DOHH2 (cell line): ENCODE measurements around the gene SCRN2.

Source experiments
- H3F3A ChIP-seq: fragments of 200-600 bp; sonication (generic), shearing (Covaris generic); 2 replicates; pipeline ENCODE4 v1.6.0; 2016; ENCODE audit warnings: antibody characterized with exemption, mild to moderate bottlenecking; ENCODE audit not compliant: control insufficient read depth, insufficient read depth
- H3K27ac ChIP-seq: fragments of 200-600 bp; sonication (generic); 2 replicates; pipeline ENCODE4 v1.5.1; 2014; ENCODE audit warnings: low read depth, mild to moderate bottlenecking, low read length, moderate library complexity
- H3K27me3 ChIP-seq: fragments of 200-600 bp; sonication (generic); 2 replicates; pipeline ENCODE4 v1.6.1; 2014; ENCODE audit warnings: mild to moderate bottlenecking, low read length, mixed read lengths; ENCODE audit not compliant: control insufficient read depth
- H3K36me3 ChIP-seq: fragments of 200-600 bp; sonication (generic); 2 replicates; pipeline ENCODE4 v1.6.1; 2014; ENCODE audit warnings: mild to moderate bottlenecking, low read length, moderate library complexity, mixed read lengths; ENCODE audit not compliant: control insufficient read depth
- H3K4me1 ChIP-seq: fragments of 200-600 bp; sonication (generic); 2 replicates; pipeline ENCODE4 v1.6.1; 2014; ENCODE audit warnings: mild to moderate bottlenecking, low read length, mixed read lengths; ENCODE audit not compliant: control insufficient read depth
- H3K4me2 ChIP-seq: fragments of 200-600 bp; sonication (generic); 2 replicates; pipeline ENCODE4 v1.6.0; 2014; ENCODE audit warnings: mild to moderate bottlenecking, low read length, moderate library complexity
- H3K4me3 ChIP-seq: fragments of 200-600 bp; sonication (generic); 2 replicates; pipeline ENCODE4 v1.5.1; 2014; ENCODE audit warnings: mild to moderate bottlenecking, low read length, mixed read lengths
- H3K79me2 ChIP-seq: fragments of 200-600 bp; sonication (generic); 2 replicates; pipeline ENCODE4 v1.6.1; 2014; ENCODE audit warnings: mild to moderate bottlenecking, low read length, mixed read lengths; ENCODE audit not compliant: control insufficient read depth
- H3K9me2 ChIP-seq: fragments of 200-600 bp; sonication (generic); replicated peaks from 2 replicates; pipeline ENCODE4 v1.6.1; 2014; ENCODE audit warnings: mild to moderate bottlenecking, low read length, mixed read lengths; ENCODE audit not compliant: control insufficient read depth
- H3K9me3 ChIP-seq: fragments of 200-600 bp; sonication (generic); 2 replicates; pipeline ENCODE4 v1.6.1; 2014; ENCODE audit warnings: antibody characterized with exemption, low read length, mixed read lengths; ENCODE audit not compliant: control insufficient read depth, insufficient read depth
- H4K20me1 ChIP-seq: fragments of 200-600 bp; sonication (generic); 2 replicates; pipeline ENCODE4 v1.6.0; 2014; ENCODE audit warnings: low read depth, mild to moderate bottlenecking, antibody characterized with exemption, low read length, moderate library complexity; ENCODE audit not compliant: control insufficient read depth, insufficient read depth
- EZH2phosphoT487 ChIP-seq: fragments of 200-600 bp; sonication (generic); IDR thresholded peaks from 2 replicates; pipeline ENCODE4 v1.6.1; 2017; ENCODE audit warnings: borderline replicate concordance, mild to moderate bottlenecking, antibody characterized with exemption, low read length, moderate library complexity, mixed read lengths
- TF ChIP-seq, protein P1 (sequence below): fragments of 200-600 bp; sonication (generic); IDR thresholded peaks from one replicate; pipeline ENCODE4 v1.5.1; 2014; ENCODE audit warnings: antibody characterized with exemption, mild to moderate bottlenecking, low read depth, low read length; ENCODE audit not compliant: poor library complexity, severe bottlenecking

Gene SCRN2

DNA sequence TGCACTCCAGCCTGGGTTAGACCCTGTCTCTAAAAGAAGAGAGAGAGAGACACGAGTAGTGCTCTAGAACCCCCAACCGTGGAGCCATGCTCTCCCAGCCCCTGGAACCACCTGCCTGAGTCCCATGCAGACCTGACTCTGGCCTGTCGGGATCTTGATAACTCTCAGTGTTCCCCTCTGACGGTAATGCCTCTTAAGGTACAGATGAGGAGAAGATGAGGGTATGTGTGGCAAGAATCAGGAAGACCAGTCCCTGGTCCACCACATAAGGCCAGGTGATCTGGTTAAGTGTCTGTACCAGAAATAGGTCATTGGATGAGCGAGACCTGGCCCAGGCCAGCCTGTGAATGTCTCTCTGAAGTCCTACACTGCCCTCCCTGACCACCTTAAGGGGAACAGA is 37.9 kb downstream of the SCRN2 start:
- TF ChIP-seq, protein P1, sequence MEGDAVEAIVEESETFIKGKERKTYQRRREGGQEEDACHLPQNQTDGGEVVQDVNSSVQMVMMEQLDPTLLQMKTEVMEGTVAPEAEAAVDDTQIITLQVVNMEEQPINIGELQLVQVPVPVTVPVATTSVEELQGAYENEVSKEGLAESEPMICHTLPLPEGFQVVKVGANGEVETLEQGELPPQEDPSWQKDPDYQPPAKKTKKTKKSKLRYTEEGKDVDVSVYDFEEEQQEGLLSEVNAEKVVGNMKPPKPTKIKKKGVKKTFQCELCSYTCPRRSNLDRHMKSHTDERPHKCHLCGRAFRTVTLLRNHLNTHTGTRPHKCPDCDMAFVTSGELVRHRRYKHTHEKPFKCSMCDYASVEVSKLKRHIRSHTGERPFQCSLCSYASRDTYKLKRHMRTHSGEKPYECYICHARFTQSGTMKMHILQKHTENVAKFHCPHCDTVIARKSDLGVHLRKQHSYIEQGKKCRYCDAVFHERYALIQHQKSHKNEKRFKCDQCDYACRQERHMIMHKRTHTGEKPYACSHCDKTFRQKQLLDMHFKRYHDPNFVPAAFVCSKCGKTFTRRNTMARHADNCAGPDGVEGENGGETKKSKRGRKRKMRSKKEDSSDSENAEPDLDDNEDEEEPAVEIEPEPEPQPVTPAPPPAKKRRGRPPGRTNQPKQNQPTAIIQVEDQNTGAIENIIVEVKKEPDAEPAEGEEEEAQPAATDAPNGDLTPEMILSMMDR: no peak
- Histone ChIP-seq H3K27ac (no peak overlapping the region), H3K27me3 (peaks cover 8% of the 10 kb centered on the region; the same call in 1 of the 2 replicates), H4K20me1 (no peaks in the 10 kb centered on the region), H3F3A (no peaks in the 10 kb centered on the region), H3K4me1 (no peaks in the 10 kb centered on the region), H3K9me3 (no peaks in the 10 kb centered on the region), H3K36me3 (peaks cover 3% of the 10 kb centered on the region; the same call in 1 of the 2 replicates), H3K9me2 (no peaks in the 10 kb centered on the region), H3K79me2 (no peaks in the 10 kb centered on the region), H3K4me2 (no peak overlapping the region), H3K4me3 (no peak overlapping the region)

DNA sequence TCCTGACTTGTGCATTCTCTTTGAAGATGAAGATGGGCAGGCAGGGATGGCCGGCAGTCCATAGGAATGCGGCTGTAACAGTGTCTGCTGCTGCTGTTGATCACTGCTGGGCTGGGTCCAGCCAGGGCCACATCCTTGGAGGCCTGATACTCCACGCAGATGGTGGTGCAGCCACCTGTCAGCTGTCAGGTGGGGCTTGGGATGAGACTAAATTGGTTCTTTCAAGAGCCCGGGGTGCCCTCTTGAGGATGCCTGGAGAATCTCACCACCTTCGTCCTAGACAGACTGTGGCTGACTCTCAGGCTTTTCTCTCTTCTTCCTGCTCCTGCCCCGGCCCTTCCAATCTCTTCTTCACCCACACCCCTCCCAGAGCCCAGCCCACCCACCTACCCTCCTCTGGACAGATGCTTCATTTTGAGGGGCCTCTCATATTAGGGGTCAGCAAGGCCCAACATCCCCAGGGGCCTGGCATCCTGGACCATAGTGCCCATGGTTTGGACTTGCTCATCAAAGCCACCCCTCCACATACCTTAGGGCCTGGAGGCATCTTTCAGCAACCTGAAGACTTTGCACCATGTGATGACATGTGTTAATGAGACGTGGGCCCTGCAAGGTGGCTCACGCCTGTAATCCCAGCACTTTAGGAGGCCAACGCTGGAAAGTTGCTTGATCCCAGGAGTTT is 38.6 kb downstream of the SCRN2 start:
- no peak overlapping the region for H3K27ac ChIP-seq
- no peaks in the 10 kb centered on the region for H4K20me1 ChIP-seq
- H3K36me3 ChIP-seq: peaks cover 2% of the 10 kb centered on the region; the same call in 1 of the 2 replicates
- peaks cover 8% of the 10 kb centered on the region; the same call in 1 of the 2 replicates for H3K27me3 ChIP-seq
- H3K9me2 ChIP-seq: no peaks in the 10 kb centered on the region
- H3K4me3 ChIP-seq: no peak overlapping the region
- TF ChIP-seq EZH2phosphoT487: no peak
- TF ChIP-seq, protein P1: peak; percentile 73
- no peaks in the 10 kb centered on the region for H3K4me1 ChIP-seq
- no peaks in the 10 kb centered on the region for H3K9me3 ChIP-seq
- H3F3A ChIP-seq: no peaks in the 10 kb centered on the region
- no peak overlapping the region for H3K4me2 ChIP-seq
- no peaks in the 10 kb centered on the region for H3K79me2 ChIP-seq

DNA sequence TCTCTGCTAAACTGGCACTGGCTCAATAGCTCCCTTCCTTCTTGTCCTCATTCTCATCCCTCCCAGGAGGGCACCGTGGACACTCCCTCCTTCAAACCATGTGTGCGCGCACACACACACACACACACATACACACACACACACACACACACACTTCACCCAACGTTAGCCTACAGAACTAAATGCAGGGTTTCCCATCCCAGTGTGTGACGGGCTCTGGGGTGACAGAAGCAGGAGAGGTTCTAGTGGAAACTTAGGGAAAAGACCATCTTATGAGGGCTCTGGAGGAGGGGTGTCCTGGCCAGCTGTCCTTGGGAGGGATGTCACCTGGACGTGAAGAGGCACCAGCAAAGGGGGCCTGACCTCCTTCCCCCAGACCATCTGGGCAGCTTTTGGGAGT is 39.2 kb downstream of the SCRN2 start:
- no peaks in the 10 kb centered on the region for H3K79me2 ChIP-seq
- H3K9me2 ChIP-seq: no peaks in the 10 kb centered on the region
- H3K4me2 ChIP-seq: no peak overlapping the region
- no peaks in the 10 kb centered on the region for H4K20me1 ChIP-seq
- no peak overlapping the region for H3K4me3 ChIP-seq
- H3K27ac ChIP-seq: no peak overlapping the region
- H3K36me3 ChIP-seq: no peaks in the 10 kb centered on the region
- no peaks in the 10 kb centered on the region for H3K9me3 ChIP-seq
- TF ChIP-seq EZH2phosphoT487: no peak
- TF ChIP-seq, protein P1: no peak
- peaks cover 8% of the 10 kb centered on the region; the same call in 1 of the 2 replicates for H3K27me3 ChIP-seq
- H3F3A ChIP-seq: no peaks in the 10 kb centered on the region
- H3K4me1 ChIP-seq: no peaks in the 10 kb centered on the region
